Left ventricle myocardium inferior (tissue), 1 donor: ENCODE results near the gene F2RL3. TPM values are rescaled to one million over a fixed set of nuclear protein-coding genes. Genes with fewer than 3 reads are reported as not detected.

ENCODE experiments used
- DNase-seq: peaks from one replicate; pipeline ENCODE4 v3.0.0-alpha.2; 2020
- H3K27ac ChIP-seq: fragments of 200-600 bp; replicated peaks from 2 replicates; pipeline ENCODE4 v1.8.0; 2021
- H3K27me3 ChIP-seq: fragments of 200-600 bp; 2 replicates; pipeline ENCODE4 v1.8.0; 2021; ENCODE audit warnings: low read depth
- H3K36me3 ChIP-seq: fragments of 200-600 bp; 2 replicates; pipeline ENCODE4 v1.8.0; 2021
- H3K4me1 ChIP-seq: fragments of 200-600 bp; 2 replicates; pipeline ENCODE4 v1.8.0; 2021
- H3K4me3 ChIP-seq: fragments of 200-600 bp; 2 replicates; pipeline ENCODE4 v1.8.0; 2021; ENCODE audit warnings: mild to moderate bottlenecking, moderate library complexity
- H3K9me3 ChIP-seq: fragments of 200-600 bp; replicated peaks from 2 replicates; pipeline ENCODE4 v1.8.0; 2021
- intact Hi-C: fragments of 100-400 bp; cut with micrococcal nuclease; formaldehyde crosslinking; loops from one replicate; pipeline ENCODE4 v1.11.0; 2022
- long read RNA-seq: library from polyadenylated mRNA; unstranded; transcript quantifications from one replicate; pipeline ENCODE4 v2.0.0, GENCODE V29; 2021
- total RNA-seq: library from RNA; stranded (reverse); fragmentation: NEBNext Ultra II Directional; extraction: Animal tissue kit (Norgen Biotek cat#: 25700); gene quantifications from one replicate; pipeline ENCODE4 v1.2.1, GENCODE V29; 2021
- TF ChIP-seq, protein P1 (sequence below): fragments of 200-600 bp; IDR thresholded peaks from 2 replicates; pipeline ENCODE4 v1.8.0; 2021; ENCODE audit warnings: antibody characterized with exemption, mild to moderate bottlenecking, borderline replicate concordance
- donor health status: DM: no; HTN: yes; CAD: no; lungs with severe emphysema.

Gene F2RL3
- 1.1 TPM for total RNA-seq
- long read RNA-seq, partial matches to known transcripts, result 0 of 3 reads
- long read RNA-seq, other reads (novel, unspliced or antisense), result 0 of 3 reads

DNA sequence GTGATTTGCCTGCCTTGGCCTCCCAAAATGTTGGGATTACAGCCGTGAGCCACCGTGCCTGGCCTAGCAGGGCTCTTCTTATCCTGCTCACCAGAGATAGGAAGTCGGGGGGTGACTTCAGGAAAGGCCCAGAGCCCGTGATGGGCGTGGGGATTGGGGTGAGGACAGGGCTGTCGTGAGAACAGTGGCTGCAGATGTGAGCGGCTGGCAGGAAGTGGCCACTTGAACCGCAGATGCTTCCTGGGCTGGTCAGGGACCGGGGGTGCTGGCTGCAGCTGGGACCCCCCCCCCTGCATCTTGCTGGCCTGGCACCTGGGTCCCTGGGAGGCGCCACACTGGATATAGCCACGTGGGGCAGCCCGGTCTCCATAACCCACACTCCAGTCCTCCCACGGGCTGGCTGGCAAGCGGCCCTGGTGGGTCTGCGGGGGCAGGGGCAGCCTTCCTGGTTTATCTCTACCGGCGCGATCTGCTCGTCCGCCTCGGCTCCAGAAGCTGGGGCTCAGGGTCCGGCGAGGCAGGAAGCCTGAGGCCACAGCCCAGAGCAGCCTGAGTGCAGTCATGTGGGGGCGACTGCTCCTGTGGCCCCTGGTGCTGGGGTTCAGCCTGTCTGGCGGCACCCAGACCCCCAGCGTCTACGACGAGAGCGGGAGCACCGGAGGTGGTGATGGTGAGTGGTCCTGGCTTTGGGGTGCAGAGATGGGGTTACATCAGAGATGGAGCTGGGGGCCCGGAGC, at the start of gene F2RL3:
F2RL3 (plus strand) TSS at position 371 of the 737 bp plus-strand sequence; CDS start at position 562, 191 bp downstream.
- Histone ChIP-seq H3K4me3 (peak within 1 kb of the TSS; percentile 53), H3K9me3 (no peaks in the 10 kb centered on the region), H3K27me3 (no peaks in the 10 kb centered on the region), H3K36me3 (no peaks in the 10 kb centered on the region), H3K4me1 (peaks cover 54% of the 10 kb centered on the region), H3K27ac (peak within 1 kb of the TSS; percentile 89)
- TF ChIP-seq, protein P1, sequence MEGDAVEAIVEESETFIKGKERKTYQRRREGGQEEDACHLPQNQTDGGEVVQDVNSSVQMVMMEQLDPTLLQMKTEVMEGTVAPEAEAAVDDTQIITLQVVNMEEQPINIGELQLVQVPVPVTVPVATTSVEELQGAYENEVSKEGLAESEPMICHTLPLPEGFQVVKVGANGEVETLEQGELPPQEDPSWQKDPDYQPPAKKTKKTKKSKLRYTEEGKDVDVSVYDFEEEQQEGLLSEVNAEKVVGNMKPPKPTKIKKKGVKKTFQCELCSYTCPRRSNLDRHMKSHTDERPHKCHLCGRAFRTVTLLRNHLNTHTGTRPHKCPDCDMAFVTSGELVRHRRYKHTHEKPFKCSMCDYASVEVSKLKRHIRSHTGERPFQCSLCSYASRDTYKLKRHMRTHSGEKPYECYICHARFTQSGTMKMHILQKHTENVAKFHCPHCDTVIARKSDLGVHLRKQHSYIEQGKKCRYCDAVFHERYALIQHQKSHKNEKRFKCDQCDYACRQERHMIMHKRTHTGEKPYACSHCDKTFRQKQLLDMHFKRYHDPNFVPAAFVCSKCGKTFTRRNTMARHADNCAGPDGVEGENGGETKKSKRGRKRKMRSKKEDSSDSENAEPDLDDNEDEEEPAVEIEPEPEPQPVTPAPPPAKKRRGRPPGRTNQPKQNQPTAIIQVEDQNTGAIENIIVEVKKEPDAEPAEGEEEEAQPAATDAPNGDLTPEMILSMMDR, result no peak
- intact Hi-C loops, result no loop called here
- peak; percentile 58 for DNase-seq

DNA sequence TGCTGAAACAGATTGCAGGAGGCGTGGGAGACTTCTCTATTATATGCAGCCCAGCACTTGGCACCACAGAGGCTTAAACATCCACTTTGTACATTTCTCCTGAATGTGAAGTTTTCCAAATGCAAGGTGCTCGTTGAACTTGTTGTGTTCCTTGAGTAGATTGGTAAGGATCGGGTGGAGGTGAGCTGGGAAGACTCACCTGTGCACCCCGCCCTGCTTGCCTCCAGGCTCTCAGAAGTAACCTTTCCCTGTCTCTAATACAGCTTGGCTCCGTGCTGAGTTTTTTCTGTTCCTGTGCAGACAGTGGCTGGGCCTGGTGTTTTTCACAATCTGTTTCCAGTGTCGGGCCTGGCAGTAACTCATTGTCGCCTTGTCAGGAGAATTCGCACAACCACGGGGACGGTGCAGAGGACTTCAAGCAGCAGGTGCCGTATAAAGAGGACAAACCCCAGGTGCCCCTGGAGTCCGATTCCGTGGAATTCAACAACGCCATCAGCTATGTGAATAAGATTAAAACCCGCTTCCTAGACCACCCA, 47.3 kb upstream of the F2RL3 start:
- H3K4me1 ChIP-seq, result peaks cover 21% of the 10 kb centered on the region
- H3K9me3 ChIP-seq, result no peaks in the 10 kb centered on the region
- H3K27me3 ChIP-seq, result no peaks in the 10 kb centered on the region
- no peak for DNase-seq
- no peak overlapping the region for H3K27ac ChIP-seq
- intact Hi-C loops, result no loop called here
- TF ChIP-seq, protein P1, result no peak
- H3K4me3 ChIP-seq, result no peak overlapping the region
- peaks cover 78% of the 10 kb centered on the region for H3K36me3 ChIP-seq

DNA sequence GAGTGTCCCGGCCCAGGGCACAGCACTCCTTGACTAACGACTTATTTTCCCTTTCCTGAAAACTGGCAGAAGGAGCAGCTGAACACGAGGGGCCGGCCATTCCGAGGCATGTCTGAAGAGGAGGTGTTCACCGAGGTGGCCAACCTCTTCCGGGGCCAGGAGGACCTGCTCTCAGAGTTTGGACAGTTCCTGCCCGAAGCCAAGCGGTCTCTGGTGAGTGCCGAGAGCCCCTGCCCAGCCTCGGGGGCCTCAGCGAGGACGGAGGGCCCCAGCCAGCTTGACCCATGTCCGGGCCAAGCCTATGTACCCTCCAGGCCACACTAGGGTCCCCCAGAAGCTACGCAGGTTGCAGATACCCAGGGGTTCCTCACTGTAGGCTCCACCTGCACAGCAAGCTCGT, 41.9 kb upstream of the F2RL3 start:
- DNase-seq, result no peak
- TF ChIP-seq, protein P1, result no peak
- Histone ChIP-seq H3K27me3 (no peaks in the 10 kb centered on the region), H3K4me3 (no peak overlapping the region), H3K4me1 (peaks cover 11% of the 10 kb centered on the region), H3K9me3 (no peaks in the 10 kb centered on the region), H3K27ac (no peak overlapping the region), H3K36me3 (peaks cover 94% of the 10 kb centered on the region)
- intact Hi-C loops, result no loop called here

DNA sequence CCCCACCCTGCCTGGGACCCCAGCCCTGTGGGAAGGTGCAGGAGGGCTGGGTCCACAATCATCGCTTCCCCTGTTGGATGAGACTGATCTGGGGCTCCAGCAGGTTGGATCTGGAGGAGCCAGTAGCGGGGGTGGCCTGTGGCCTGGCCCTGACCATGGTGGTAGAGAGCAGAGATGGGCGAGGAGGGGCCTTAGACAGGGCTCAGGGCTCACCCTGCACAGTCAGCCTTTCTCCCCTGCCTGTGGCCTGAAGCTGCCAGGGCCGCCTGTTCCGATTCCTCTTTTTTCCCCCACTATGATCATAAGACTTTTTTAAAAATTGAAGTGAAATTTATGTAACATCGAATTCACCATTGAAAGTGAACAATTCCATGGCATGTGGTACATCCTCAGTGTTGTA, 41.4 kb upstream of the F2RL3 start:
- TF ChIP-seq, protein P1, result no peak
- Histone ChIP-seq H3K9me3 (no peaks in the 10 kb centered on the region), H3K27ac (no peak overlapping the region), H3K27me3 (no peaks in the 10 kb centered on the region), H3K4me1 (peaks cover 10% of the 10 kb centered on the region), H3K36me3 (peaks cover 94% of the 10 kb centered on the region), H3K4me3 (no peak overlapping the region)
- intact Hi-C loops, result no loop called here
- no peak for DNase-seq

DNA sequence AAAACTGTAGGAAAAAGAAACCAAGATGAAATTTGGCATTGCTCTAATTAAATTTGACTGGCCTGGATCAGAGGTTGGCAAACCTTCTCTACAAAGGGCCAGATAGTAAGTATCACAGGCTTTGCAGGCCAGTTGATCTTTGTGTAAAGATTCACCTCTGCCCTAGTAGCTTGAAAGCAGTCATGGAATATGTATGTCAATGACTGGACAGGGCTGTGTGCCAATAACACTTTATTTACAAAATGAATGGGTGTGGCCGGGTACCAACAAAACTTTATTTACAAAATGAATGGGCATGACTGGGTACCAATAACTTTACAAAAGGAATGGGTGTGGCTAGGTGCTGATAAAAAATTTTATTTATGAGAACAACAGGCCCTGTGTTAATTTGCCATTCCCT, 39.6 kb upstream of the F2RL3 start:
- Histone ChIP-seq H3K27me3 (no peaks in the 10 kb centered on the region), H3K36me3 (peaks cover 94% of the 10 kb centered on the region), H3K4me3 (no peak overlapping the region), H3K27ac (no peak overlapping the region), H3K9me3 (no peaks in the 10 kb centered on the region), H3K4me1 (peaks cover 10% of the 10 kb centered on the region)
- intact Hi-C loops, result no loop called here
- DNase-seq, result no peak
- TF ChIP-seq, protein P1, result no peak
